K562 (cell line): ENCODE measurements around the gene MYO3B. TPM values are rescaled to one million over a fixed set of nuclear protein-coding genes. Genes with fewer than 3 reads are reported as not detected.
A peak's percentile ranks its signal among the peaks of the same experiment; 100 is the strongest.

Source experiments
- ATAC-seq: fragments of 200-7000 bp; cut with Tn5 transposase; 3 replicates; pipeline ENCODE4 v1.9.1; 2020; ENCODE audit warnings: moderate library complexity
- BruUV-seq: library from RNA; stranded (reverse); fragments of 400-500 nt; replicated peaks from 2 replicates; lab custom pipeline; 2021; lab: Mats Ljungman, UMichigan
- CTCF ChIA-PET: fragments of 300-600 bp; formaldehyde crosslinking; extraction: SDS; loops from one replicate; lab custom pipeline; 2021; ENCODE audit warnings: low intra/inter-chr PET ratio; lab: Yijun Ruan, JAX
- POLR2A ChIA-PET: fragments of 300-600, 350-650 bp; sonication (Branson Sonifier 250); formaldehyde crosslinking; extraction: SDS; loops from one replicate; lab custom pipeline; 2021; ENCODE audit warnings: antibody characterized with exemption, inconsistent platforms; lab: Yijun Ruan, JAX
- DNase-seq, 4 experiments: peaks; one replicate each; pipeline versions ENCODE4 v3.0.0 to v3.0.0-alpha.2; 2011 to 2018; ENCODE audit warnings: low spot score in 3 of 4, mixed read lengths in 3 of 4; ENCODE audit errors: extremely low read depth in 1 of 4
- FAIRE-seq: peaks from 2 replicates; lab custom pipeline; 2011; peaks lifted over from hg19 to GRCh38; lab: Jason Lieb, UNC
- H2AFZ ChIP-seq: 2 replicates; pipeline ENCODE4 v1.6.0; 2011; ENCODE audit warnings: low read depth, low read length, control low read depth, inconsistent platforms
- H3K27ac ChIP-seq: fragments of 200-600 bp; 3 replicates; pipeline ENCODE4 v1.8.0; 2011; ENCODE audit warnings: low read depth, mild to moderate bottlenecking, control low read depth, inconsistent platforms, low read length, moderate library complexity, mixed read lengths; ENCODE audit errors: extremely low read depth
- H3K27me3 ChIP-seq, 2 experiments: fragments of 300-600 bp in 1 of 2; 2 replicates in 1 of 2; 3 replicates in 1 of 2; pipeline versions ENCODE4 v1.6.0 to v1.8.0; 2011; ENCODE audit warnings: inconsistent platforms in 2 of 2, low read length in 2 of 2, mild to moderate bottlenecking in 1 of 2, mixed read lengths in 1 of 2, moderate library complexity in 1 of 2; ENCODE audit not compliant: control insufficient read depth in 2 of 2, insufficient read depth in 2 of 2
- H3K36me3 ChIP-seq: fragments of 300-600 bp; 3 replicates; pipeline ENCODE4 v1.8.0; 2011; ENCODE audit warnings: mild to moderate bottlenecking, low read length, inconsistent platforms; ENCODE audit not compliant: control insufficient read depth, insufficient read depth
- H3K4me1 ChIP-seq, 2 experiments: fragments of 200-600 bp in 1 of 2; replicated peaks in 1 of 2; 2 replicates in 1 of 2; 3 replicates in 1 of 2; pipeline versions ENCODE4 v1.5.1 to v1.8.0; 2011; ENCODE audit warnings: inconsistent platforms in 2 of 2, low read length in 2 of 2, mild to moderate bottlenecking in 1 of 2, mixed read lengths in 1 of 2, moderate library complexity in 1 of 2; ENCODE audit not compliant: control insufficient read depth in 2 of 2, insufficient read depth in 2 of 2
- H3K4me2 ChIP-seq: 2 replicates; pipeline ENCODE4 v1.6.1; 2011; ENCODE audit warnings: low read length, control low read depth, inconsistent platforms, mixed read lengths; ENCODE audit not compliant: insufficient read depth
- H3K4me3 ChIP-seq: fragments of 200-600 bp; sonication (generic), shearing (Covaris generic); 2 replicates; pipeline ENCODE4 v1.5.1; 2016; ENCODE audit warnings: control low read depth, inconsistent platforms
- H3K79me2 ChIP-seq: fragments of 200-600 bp; 3 replicates; pipeline ENCODE4 v1.8.0; 2011; ENCODE audit warnings: low read length, inconsistent platforms; ENCODE audit not compliant: control insufficient read depth, insufficient read depth
- H3K9ac ChIP-seq, 2 experiments: 2 replicates each; pipeline versions ENCODE4 v1.6.0 to v1.6.1; 2011; ENCODE audit warnings: low read depth in 2 of 2, low read length in 2 of 2, control low read depth in 1 of 2, inconsistent platforms in 1 of 2, mild to moderate bottlenecking in 1 of 2, mixed read lengths in 1 of 2; ENCODE audit not compliant: insufficient read depth in 1 of 2
- H3K9me1 ChIP-seq: one replicate; pipeline ENCODE4 v1.6.0; 2011; ENCODE audit warnings: inconsistent platforms, mild to moderate bottlenecking, low read length, moderate library complexity; ENCODE audit not compliant: control insufficient read depth, insufficient read depth
- H3K9me3 ChIP-seq: replicated peaks from 2 replicates; pipeline ENCODE4 v1.5.1; 2011; ENCODE audit warnings: low read depth, low read length, inconsistent platforms; ENCODE audit not compliant: control insufficient read depth, insufficient read depth
- H4K20me1 ChIP-seq: replicated peaks from 2 replicates; pipeline ENCODE4 v1.6.1; 2011; ENCODE audit warnings: low read length, inconsistent platforms, mixed read lengths; ENCODE audit not compliant: control insufficient read depth, insufficient read depth
- MEIS2 ChIP-seq: fragments of 450-650 bp; IDR thresholded peaks from 2 replicates; pipeline ENCODE4 v1.6.1; 2014; ENCODE audit warnings: mild to moderate bottlenecking; ENCODE audit not compliant: partially characterized antibody
- ZNF785 ChIP-seq: fragments of 250-450 bp; sonication (Bioruptor Pico); IDR thresholded peaks from 2 replicates; pipeline ENCODE4 v1.4.0; 2020; ENCODE audit warnings: mild to moderate bottlenecking
- WGBS: fragments of 100-300 bp; shearing (Covaris generic); methylation state at CpG from one replicate; pipeline ENCODE4 v1.1.6; 2016; ENCODE audit warnings: low coverage, mixed read lengths; ENCODE audit not compliant: insufficient coverage; ENCODE audit errors: missing lambda C conversion rate; 5-methylcytosine and 5-hydroxymethylcytosine counted together
- in situ Hi-C: fragments of 300-500 bp; cut with MboI; formaldehyde crosslinking; loops from 4 replicates; pipeline ENCODE4 v1.15.0; 2018; ENCODE audit warnings: inconsistent platforms, mixed read lengths
- intact Hi-C: fragments of 100-400 bp; cut with micrococcal nuclease; formaldehyde crosslinking; loops from 2 replicates; pipeline ENCODE4 v1.14.2; 2022
- polyA plus RNA-seq, 8 experiments: library from polyadenylated mRNA; depleted of rRNA in 4 of 8; stranded (reverse) in 5 of 8; unstranded in 3 of 8; fragments of >200 nt; fragmentation: Nextera tagmentation in 2 of 8; fragmentation: Illumina TruSeq in 1 of 8; extraction: Ambion mirVana in 2 of 8; extraction: Trizol in 1 of 8; gene quantifications; 2 replicates each; pipeline versions ENCODE4 v1.2.1 to v1.2.3, GENCODE V29; 2011 to 2014; ENCODE audit warnings: inconsistent platforms in 1 of 8, missing spikeins in 1 of 8
- total RNA-seq, 7 experiments: library from RNA; depleted of rRNA in 6 of 7; stranded (reverse); fragments of >200 nt in 6 of 7; fragmentation: Illumina TruSeq in 2 of 7; extraction: Trizol in 2 of 7; gene quantifications; 2 replicates each; pipeline versions ENCODE4 v1.2.1 to v1.2.3, GENCODE V29; 2011 to 2021; ENCODE audit warnings: low replicate concordance in 1 of 7
- TF ChIP-seq, protein P1 (sequence below): fragments of 450-650 bp; IDR thresholded peaks from 2 replicates; pipeline ENCODE4 v1.6.1; 2016
- TF ChIP-seq, protein P2 (sequence below), 2 experiments: IDR thresholded peaks in 1 of 2; conservative IDR thresholded peaks in 1 of 2; 2 replicates each; pipeline ENCODE4 v1.6.1; 2016; ENCODE audit warnings: low read depth in 2 of 2, mild to moderate bottlenecking in 1 of 2, missing compliant biosample characterization in 1 of 2, missing genetic modification characterization in 1 of 2, moderate library complexity in 1 of 2

Gene MYO3B
- total and polyA plus RNA-seq, 9 of the 15 experiments (the other 6 are each of a cell fraction or from before 2014, with no cell fraction given), result 2.7 to 6.5 (median 3.6) TPM

DNA sequence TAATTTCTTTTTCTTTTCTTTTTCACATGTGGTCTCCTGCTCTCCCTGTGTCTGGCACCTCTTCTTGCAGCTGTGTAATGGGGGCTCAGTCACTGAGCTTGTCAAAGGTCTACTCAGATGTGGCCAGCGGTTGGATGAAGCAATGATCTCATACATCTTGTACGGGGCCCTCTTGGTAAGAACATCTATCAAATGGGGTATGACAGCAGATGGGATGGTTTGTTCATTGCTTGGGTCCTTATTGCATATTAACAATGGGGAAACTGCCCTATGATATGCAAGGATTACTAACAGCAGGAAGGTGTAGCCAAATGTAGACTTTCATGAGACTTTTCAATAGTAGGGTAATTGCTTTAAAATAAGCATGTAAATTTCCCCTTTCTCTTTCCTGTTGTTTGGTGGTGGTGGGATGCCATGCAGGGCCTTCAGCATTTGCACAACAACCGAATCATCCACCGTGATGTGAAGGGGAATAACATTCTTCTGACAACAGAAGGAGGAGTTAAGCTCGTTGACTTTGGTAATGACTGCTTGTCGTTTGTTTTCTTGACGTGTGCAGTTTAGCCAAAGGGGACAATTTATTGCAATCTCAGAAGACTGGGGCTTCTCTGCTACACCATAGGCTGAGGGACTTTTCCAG is 36.5 kb downstream of the MYO3B start:
- TF ChIP-seq ZNF785 (CRISPR knock-in tag) (no peak), MEIS2 (peak; percentile 30)
- TF ChIP-seq, protein P1, sequence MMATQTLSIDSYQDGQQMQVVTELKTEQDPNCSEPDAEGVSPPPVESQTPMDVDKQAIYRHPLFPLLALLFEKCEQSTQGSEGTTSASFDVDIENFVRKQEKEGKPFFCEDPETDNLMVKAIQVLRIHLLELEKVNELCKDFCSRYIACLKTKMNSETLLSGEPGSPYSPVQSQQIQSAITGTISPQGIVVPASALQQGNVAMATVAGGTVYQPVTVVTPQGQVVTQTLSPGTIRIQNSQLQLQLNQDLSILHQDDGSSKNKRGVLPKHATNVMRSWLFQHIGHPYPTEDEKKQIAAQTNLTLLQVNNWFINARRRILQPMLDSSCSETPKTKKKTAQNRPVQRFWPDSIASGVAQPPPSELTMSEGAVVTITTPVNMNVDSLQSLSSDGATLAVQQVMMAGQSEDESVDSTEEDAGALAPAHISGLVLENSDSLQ, result peak; percentile 30; the same call in 1 of the 2 replicates
- TF ChIP-seq, protein P2, sequence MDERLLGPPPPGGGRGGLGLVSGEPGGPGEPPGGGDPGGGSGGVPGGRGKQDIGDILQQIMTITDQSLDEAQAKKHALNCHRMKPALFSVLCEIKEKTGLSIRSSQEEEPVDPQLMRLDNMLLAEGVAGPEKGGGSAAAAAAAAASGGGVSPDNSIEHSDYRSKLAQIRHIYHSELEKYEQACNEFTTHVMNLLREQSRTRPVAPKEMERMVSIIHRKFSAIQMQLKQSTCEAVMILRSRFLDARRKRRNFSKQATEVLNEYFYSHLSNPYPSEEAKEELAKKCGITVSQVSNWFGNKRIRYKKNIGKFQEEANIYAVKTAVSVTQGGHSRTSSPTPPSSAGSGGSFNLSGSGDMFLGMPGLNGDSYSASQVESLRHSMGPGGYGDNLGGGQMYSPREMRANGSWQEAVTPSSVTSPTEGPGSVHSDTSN (CRISPR knock-in tag; IDR thresholded peaks at IDR 0.05; ENCODE audit: low read depth), result no peak
- TF ChIP-seq, protein P2 (tag; conservative IDR thresholded peaks at IDR 0.05; ENCODE audit: low read depth), result peak; percentile 44
- Histone ChIP-seq H3K79me2 (no peaks in the 10 kb centered on the region), H3K9ac (no peak overlapping the region), H3K9me1 (no peaks in the 10 kb centered on the region), H3K27ac (no peak overlapping the region), H3K36me3 (no peaks in the 10 kb centered on the region), H4K20me1 (no peaks in the 10 kb centered on the region), H3K9me3 (peaks cover 2% of the 10 kb centered on the region; the same call in 1 of the 2 replicates), H3K4me1 (peaks cover 0 to 6% of the 10 kb centered on the region in 2 experiments; a peak in 2 of 5 replicates), H2AFZ (peak overlapping the region; percentile 11; the same call in 1 of the 2 replicates), H3K27me3 (no peaks in the 10 kb centered on the region), H3K4me2 (no peak overlapping the region), H3K4me3 (no peak overlapping the region)
- in situ Hi-C loops, result no loop called here
- POLR2A ChIA-PET, result interaction anchor here (1.2 kb wide), 1 partner anchor 12 kb away, joined by 4 read pairs; no protein-coding TSS in a partner anchor
- intact Hi-C loops, result no loop called here
- ATAC-seq, result no peak; the same call in 2 of the 3 replicates
- no peak for DNase-seq
- BruUV-seq, result no TSS peak
- CTCF ChIA-PET, result no interaction called here
- WGBS, result 48% methylated on average over 7 of the region's 7 CpGs
- FAIRE-seq, result no peak
